ENCODE measurements around the gene WDR46. TPM values are rescaled to one million over a fixed set of nuclear protein-coding genes. Genes with fewer than 3 reads are reported as not detected.

WDR46 gene
- total and polyA plus RNA-seq, 4 experiments from 2014 or later: 60.8 to 88.9 (median 66.0) TPM

DNA sequence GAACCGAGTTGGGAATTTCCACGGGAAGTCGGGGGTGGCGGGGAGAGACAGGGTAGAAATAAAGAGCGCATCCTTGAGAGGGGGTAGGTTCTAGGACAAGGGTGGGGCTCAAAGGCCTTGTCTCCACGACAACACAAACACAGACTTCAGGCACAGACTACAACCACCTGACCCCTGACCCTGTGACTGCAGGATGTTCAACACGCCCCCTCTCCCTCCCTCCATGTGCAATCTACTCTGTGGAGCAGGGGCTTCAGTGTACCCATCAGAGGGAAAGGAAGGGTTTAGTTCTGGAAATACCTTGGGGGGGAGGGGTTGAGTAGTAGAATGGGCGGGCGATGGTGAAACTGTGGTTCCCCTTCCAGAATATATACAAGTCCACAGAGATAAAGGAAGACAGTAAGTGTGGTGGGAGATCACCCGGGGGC lies 25.5 kb upstream of the WDR46 start:
- Mint-ChIP-seq H3K27me3 (no peaks in the 10 kb centered on the region), H3K4me3 (peak overlapping the region; percentile 98 to 99 (median 98)), H3K9me3 (peaks cover 0 to 1% (median 0%) of the 10 kb centered on the region in 8 donors), H3K36me3 (peaks cover 26 to 58% of the 10 kb centered on the region in 2 donors), H3K27ac (peak overlapping the region; percentile 97 to 100 (median 99)), H3K4me1 (peaks cover 28 to 85% (median 57%) of the 10 kb centered on the region in 4 donors)
- peak overlapping the region; percentile 8 to 83 for H3K4me3 ChIP-seq (ENCODE audit: low read length in 2 of 2)
- no peaks in the 10 kb centered on the region for H3K9me3 ChIP-seq (ENCODE audit: control insufficient read depth in 1 of 2, low read length in 2 of 2)
- peaks cover 12% of the 10 kb centered on the region for H3K36me3 ChIP-seq (ENCODE audit: insufficient read depth, low read length)
- H3K4me1 ChIP-seq (ENCODE audit: insufficient read depth, low read length): peaks cover 76% of the 10 kb centered on the region
- ChIA-PET CTCF (ENCODE audit: partially characterized antibody) (no interaction called here), POLR2A (ENCODE audit: partially characterized antibody) (interaction anchor here (0.8 to 1.0 kb wide), 2 partner anchors 43 to 343 kb away, joined by 3 read pairs; partner anchors contain the start of genes RPS18 and VPS52)
- no peaks in the 10 kb centered on the region for H3K27me3 ChIP-seq (ENCODE audit: insufficient read depth, low read length)
- peak; percentile 71 to 93 (median 80) for DNase-seq
- intact Hi-C loops (cut with micrococcal nuclease): loop anchor here (1.0 kb wide), 3 partner anchors 9 to 31 kb away; no protein-coding TSS in a partner anchor
- H3K27ac ChIP-seq (ENCODE audit: low read depth, low read length): peak overlapping the region; percentile 99

DNA sequence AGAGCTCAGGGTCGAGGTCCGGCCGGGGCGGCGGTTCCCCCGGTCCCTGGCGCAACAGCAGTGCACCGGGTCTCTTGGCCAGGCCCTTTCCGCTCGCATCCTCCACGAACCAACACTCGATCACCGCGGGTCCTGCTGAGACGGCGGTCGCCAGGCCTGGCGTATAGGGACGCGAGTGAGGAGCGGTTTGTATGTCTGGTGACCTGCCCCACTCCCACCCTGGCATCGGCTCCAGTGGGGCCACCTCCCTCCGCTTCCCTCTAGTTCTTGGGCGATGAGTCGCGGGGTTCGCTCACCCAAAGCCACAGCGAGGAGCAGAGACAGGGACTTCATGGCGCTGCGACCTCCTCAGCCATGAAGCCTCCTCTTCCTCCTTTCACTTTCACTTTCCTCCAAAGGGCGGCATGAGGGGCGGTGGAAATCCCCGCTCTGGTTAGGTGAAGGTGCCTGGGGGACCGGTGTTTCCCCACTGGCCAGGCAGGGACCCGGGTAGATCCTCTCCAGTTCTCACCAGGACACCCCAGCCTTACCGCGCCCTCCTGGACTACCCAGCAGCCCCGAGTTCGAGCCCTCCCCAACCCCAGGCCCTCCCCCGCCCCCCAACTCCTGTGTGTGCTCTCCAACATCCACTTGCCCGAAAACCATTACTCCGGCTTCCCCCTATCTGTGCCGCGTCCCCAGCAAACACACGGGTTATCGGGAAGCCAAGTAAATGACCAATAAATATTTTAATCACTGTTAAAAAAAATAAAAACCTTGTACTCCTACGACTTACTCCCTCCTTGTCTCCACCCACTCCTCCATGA lies 24.9 kb upstream of the WDR46 start, which contains the start of gene TAPBP:
TSS of gene TAPBP (minus strand) at position 370 of the 806 bp plus-strand sequence. CDS start at position 333, 37 bp downstream.
- no peaks in the 10 kb centered on the region for H3K9me3 ChIP-seq (ENCODE audit: control insufficient read depth in 1 of 2, low read length in 2 of 2)
- H3K27ac Mint-ChIP-seq: peak within 1 kb of the TSS; percentile 97 to 100 (median 99)
- ChIA-PET POLR2A (ENCODE audit: partially characterized antibody) (interaction anchor here (0.7 to 6.4 kb wide), 19 partner anchors 7 to 343 kb away, joined by 3 to 99 read pairs (median 5); partner anchors contain the start of genes B3GALT4, KIFC1, PFDN6 and RGL2), CTCF (ENCODE audit: partially characterized antibody) (interaction anchor here (0.7 to 4.3 kb wide), 4 partner anchors 14 to 42 kb away, joined by 3 to 35 read pairs (median 13); partner anchors contain the start of genes PFDN6, RGL2, RPS18 and VPS52)
- peak within 1 kb of the TSS; percentile 83 to 95 for H3K4me3 ChIP-seq (ENCODE audit: low read length in 2 of 2)
- peak within 1 kb of the TSS; percentile 99 for H3K27ac ChIP-seq (ENCODE audit: low read depth, low read length)
- peaks cover 0 to 1% (median 0%) of the 10 kb centered on the region in 8 donors for H3K9me3 Mint-ChIP-seq
- H3K4me1 Mint-ChIP-seq: peaks cover 25 to 79% (median 53%) of the 10 kb centered on the region in 4 donors
- intact Hi-C loops (cut with micrococcal nuclease): loop anchor here (1.0 to 2.0 kb wide), 5 partner anchors 9 to 109 kb away; partner anchors contain the start of genes B3GALT4 and HSD17B8
- H3K27me3 ChIP-seq (ENCODE audit: insufficient read depth, low read length): no peaks in the 10 kb centered on the region
- peaks cover 20 to 54% of the 10 kb centered on the region in 2 donors for H3K36me3 Mint-ChIP-seq
- peak; percentile 86 to 96 (median 88) for DNase-seq
- H3K4me3 Mint-ChIP-seq: peak within 1 kb of the TSS; percentile 98 to 99 (median 98)
- H3K27me3 Mint-ChIP-seq: no peaks in the 10 kb centered on the region
- H3K4me1 ChIP-seq (ENCODE audit: insufficient read depth, low read length): peaks cover 72% of the 10 kb centered on the region
- peaks cover 6% of the 10 kb centered on the region for H3K36me3 ChIP-seq (ENCODE audit: insufficient read depth, low read length)

DNA sequence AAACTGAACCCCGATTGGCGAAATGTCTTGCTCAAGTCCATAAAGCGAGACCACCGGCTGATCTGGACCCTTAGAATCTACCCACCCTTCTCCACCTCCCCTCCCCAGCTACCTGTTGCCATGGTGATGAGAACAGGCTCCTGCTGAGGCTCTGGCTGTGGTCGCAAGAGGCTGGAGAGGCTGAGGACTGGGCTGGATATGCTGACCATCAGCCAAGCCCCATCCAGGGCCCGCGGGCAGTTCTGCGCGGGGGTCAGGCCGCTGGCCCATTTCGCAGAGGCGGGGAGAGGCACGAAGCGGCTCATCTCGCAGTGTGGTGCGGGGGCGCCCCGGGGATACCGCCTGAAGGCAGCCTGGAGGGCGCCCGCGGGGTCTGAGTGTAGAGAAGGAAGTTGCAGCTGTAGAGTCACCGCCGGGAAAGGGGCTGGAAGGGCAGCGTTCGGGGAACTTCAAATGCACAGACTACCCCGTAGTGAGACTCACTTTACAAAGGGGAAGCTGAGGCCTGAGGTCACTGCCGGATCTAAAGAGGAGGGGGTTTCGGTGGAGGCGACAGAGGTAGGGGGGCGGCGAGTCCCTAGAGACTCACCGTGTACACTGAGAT lies 24.2 kb upstream of the WDR46 start:
- ChIA-PET CTCF (ENCODE audit: partially characterized antibody) (interaction anchor here (0.7 to 4.3 kb wide), 6 partner anchors 8 to 42 kb away, joined by 3 to 35 read pairs (median 6); partner anchors contain the start of genes B3GALT4, PFDN6, RGL2 and RPS18), POLR2A (ENCODE audit: partially characterized antibody) (interaction anchor here (0.7 to 6.4 kb wide), 19 partner anchors 8 to 342 kb away, joined by 3 to 99 read pairs (median 5); partner anchors contain the start of genes B3GALT4, KIFC1, PFDN6 and RGL2)
- Mint-ChIP-seq H3K9me3 (peaks cover 0 to 1% (median 0%) of the 10 kb centered on the region in 8 donors), H3K27me3 (no peaks in the 10 kb centered on the region), H3K36me3 (peaks cover 20 to 54% of the 10 kb centered on the region in 2 donors), H3K27ac (peak overlapping the region; percentile 97 to 100 (median 99)), H3K4me3 (peak overlapping the region; percentile 98 to 99 (median 98)), H3K4me1 (peaks cover 26 to 78% (median 54%) of the 10 kb centered on the region in 4 donors)
- peak overlapping the region; percentile 83 to 95 for H3K4me3 ChIP-seq (ENCODE audit: low read length in 2 of 2)
- H3K9me3 ChIP-seq (ENCODE audit: control insufficient read depth in 1 of 2, low read length in 2 of 2): no peaks in the 10 kb centered on the region
- DNase-seq: peak in 3 of 5 donors; percentile 22 to 61 (median 33)
- intact Hi-C loops (cut with micrococcal nuclease): loop anchor here (1.0 to 2.0 kb wide), 2 partner anchors 36 to 108 kb away; partner anchors contain the start of genes B3GALT4 and HSD17B8
- H3K4me1 ChIP-seq (ENCODE audit: insufficient read depth, low read length): peaks cover 72% of the 10 kb centered on the region
- no peaks in the 10 kb centered on the region for H3K27me3 ChIP-seq (ENCODE audit: insufficient read depth, low read length)
- H3K27ac ChIP-seq (ENCODE audit: low read depth, low read length): peak overlapping the region; percentile 99
- peaks cover 6% of the 10 kb centered on the region for H3K36me3 ChIP-seq (ENCODE audit: insufficient read depth, low read length)

- Histone ChIP-seq H3K27me3 (ENCODE audit: insufficient read depth, low read length) (no peaks in the 10 kb centered on the region), H3K9me3 (ENCODE audit: control insufficient read depth in 1 of 2, low read length in 2 of 2) (no peaks in the 10 kb centered on the region), H3K4me3 (ENCODE audit: low read length in 2 of 2) (peak overlapping the region; percentile 83 to 95), H3K36me3 (ENCODE audit: insufficient read depth, low read length) (peaks cover 7% of the 10 kb centered on the region), H3K4me1 (ENCODE audit: insufficient read depth, low read length) (peaks cover 71% of the 10 kb centered on the region), H3K27ac (ENCODE audit: low read depth, low read length) (peak overlapping the region; percentile 99)
- Mint-ChIP-seq H3K4me3 (peak overlapping the region; percentile 98 to 99 (median 98)), H3K27me3 (no peaks in the 10 kb centered on the region), H3K4me1 (peaks cover 25 to 78% (median 52%) of the 10 kb centered on the region in 4 donors), H3K27ac (peak overlapping the region; percentile 97 to 100 (median 99)), H3K36me3 (peaks cover 16 to 52% of the 10 kb centered on the region in 2 donors), H3K9me3 (peaks cover 0 to 1% (median 0%) of the 10 kb centered on the region in 8 donors)
- DNase-seq: peak; percentile 78 to 97 (median 85)
- intact Hi-C loops (cut with micrococcal nuclease): loop anchor here (1.0 to 2.0 kb wide), 2 partner anchors 35 to 108 kb away; partner anchors contain the start of genes B3GALT4 and HSD17B8
- ChIA-PET CTCF (ENCODE audit: partially characterized antibody) (interaction anchor here (0.8 to 4.3 kb wide), 7 partner anchors 9 to 116 kb away, joined by 3 to 35 read pairs (median 4); partner anchors contain the start of genes B3GALT4 and RGL2), POLR2A (ENCODE audit: partially characterized antibody) (interaction anchor here (0.9 to 6.4 kb wide), 16 partner anchors 9 to 341 kb away, joined by 3 to 99 read pairs (median 6); partner anchors contain the start of genes B3GALT4, PFDN6, RGL2 and RPS18)
Observed at GRCh38 chr6:33312361-33313104, 23.5 kb upstream of the WDR46 start.

DNA sequence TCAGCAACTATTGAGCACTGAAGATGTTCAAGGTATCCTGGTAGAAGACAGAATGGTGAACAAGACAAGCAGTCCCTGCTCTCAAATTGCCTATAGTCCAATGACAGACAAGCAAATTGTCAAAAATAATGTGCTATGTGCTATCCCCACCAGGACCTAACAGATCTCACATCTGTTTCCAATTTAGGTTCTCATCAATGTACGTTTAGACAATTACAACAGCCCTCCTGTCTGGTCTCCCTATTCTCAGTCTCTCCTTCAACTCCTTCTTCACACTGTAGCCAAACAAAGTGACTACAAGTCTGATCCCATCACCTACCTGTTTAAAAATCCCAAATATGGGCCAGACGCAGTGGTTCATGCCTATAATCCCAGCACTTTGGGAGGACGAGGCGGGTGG lies 17.3 kb upstream of the WDR46 start:
- Histone ChIP-seq H3K4me3 (ENCODE audit: low read length in 2 of 2) (no peak overlapping the region), H3K27me3 (ENCODE audit: insufficient read depth, low read length) (no peaks in the 10 kb centered on the region), H3K9me3 (ENCODE audit: control insufficient read depth in 1 of 2, low read length in 2 of 2) (no peaks in the 10 kb centered on the region), H3K36me3 (ENCODE audit: insufficient read depth, low read length) (peaks cover 45% of the 10 kb centered on the region), H3K27ac (ENCODE audit: low read depth, low read length) (no peak overlapping the region), H3K4me1 (ENCODE audit: insufficient read depth, low read length) (peaks cover 49% of the 10 kb centered on the region)
- DNase-seq: no peak
- H3K27ac Mint-ChIP-seq: peak overlapping the region in 5 of 7 donors; percentile 42 to 85 (median 52)
- intact Hi-C loops (cut with micrococcal nuclease): no loop called here
- H3K4me3 Mint-ChIP-seq: no peak overlapping the region
- H3K9me3 Mint-ChIP-seq: no peaks in the 10 kb centered on the region
- H3K27me3 Mint-ChIP-seq: no peaks in the 10 kb centered on the region
- peaks cover 27 to 58% of the 10 kb centered on the region in 2 donors for H3K36me3 Mint-ChIP-seq
- CTCF ChIA-PET (ENCODE audit: partially characterized antibody): interaction anchor here (1.3 kb wide), 1 partner anchor 13 kb away, joined by 3 read pairs; no protein-coding TSS in a partner anchor
- POLR2A ChIA-PET (ENCODE audit: partially characterized antibody): interaction anchor here (2.0 kb wide), 1 partner anchor 38 kb away, joined by 7 read pairs; no protein-coding TSS in a partner anchor
- H3K4me1 Mint-ChIP-seq: peaks cover 22 to 50% (median 35%) of the 10 kb centered on the region in 4 donors

GRCh38 chr6:33305052-33305451 lies 16.0 kb upstream of the WDR46 start:
- no peak overlapping the region for H3K4me3 Mint-ChIP-seq
- H3K36me3 Mint-ChIP-seq: peaks cover 28 to 60% of the 10 kb centered on the region in 2 donors
- ChIA-PET CTCF (ENCODE audit: partially characterized antibody) (interaction anchor here (1.3 kb wide), 1 partner anchor 12 kb away, joined by 3 read pairs; no protein-coding TSS in a partner anchor), POLR2A (ENCODE audit: partially characterized antibody) (interaction anchor here (1.0 to 2.0 kb wide), 2 partner anchors 15 to 39 kb away, joined by 3 to 7 read pairs; partner anchors contain the start of gene PFDN6)
- peaks cover 45% of the 10 kb centered on the region for H3K36me3 ChIP-seq (ENCODE audit: insufficient read depth, low read length)
- peaks cover 45% of the 10 kb centered on the region for H3K4me1 ChIP-seq (ENCODE audit: insufficient read depth, low read length)
- no peaks in the 10 kb centered on the region for H3K9me3 Mint-ChIP-seq
- no peak overlapping the region for H3K4me3 ChIP-seq (ENCODE audit: low read length in 2 of 2)
- peak overlapping the region in 3 of 7 donors; percentile 7 to 67 (median 57) for H3K27ac Mint-ChIP-seq
- H3K27me3 ChIP-seq (ENCODE audit: insufficient read depth, low read length): no peaks in the 10 kb centered on the region
- DNase-seq: no peak
- H3K27me3 Mint-ChIP-seq: no peaks in the 10 kb centered on the region
- H3K9me3 ChIP-seq (ENCODE audit: control insufficient read depth in 1 of 2, low read length in 2 of 2): no peaks in the 10 kb centered on the region
- peaks cover 21 to 50% (median 34%) of the 10 kb centered on the region in 4 donors for H3K4me1 Mint-ChIP-seq
- intact Hi-C loops (cut with micrococcal nuclease): no loop called here
- no peak overlapping the region for H3K27ac ChIP-seq (ENCODE audit: low read depth, low read length)

Data from CD4-positive, alpha-beta memory T cell (primary cell).